T-helper 1 cell treated with Interleukin-12 subunit alpha and Interleukin-12 subunit beta and Interleukin-4 antibody, amounts not matched to agents 30 μg/mL and 1 μg/mL, for 36 hours (primary cell): Measurements from ENCODE around the gene TEX22.

ENCODE experiments used
- H3K27ac Mint-ChIP-seq: one replicate; pipeline ENCODE4 v1.8.0; 2021; ENCODE audit warnings: mild to moderate bottlenecking, mixed read lengths
- H3K27me3 Mint-ChIP-seq: one replicate; pipeline ENCODE4 v1.8.0; 2021; ENCODE audit warnings: low read depth, mixed read lengths
- H3K36me3 Mint-ChIP-seq: one replicate; pipeline ENCODE4 v1.8.0; 2021; ENCODE audit warnings: low read depth, mixed read lengths
- H3K4me1 Mint-ChIP-seq: one replicate; pipeline ENCODE4 v1.8.0; 2021; ENCODE audit warnings: low read depth, mixed read lengths
- H3K4me3 Mint-ChIP-seq: one replicate; pipeline ENCODE4 v1.8.0; 2021; ENCODE audit warnings: mild to moderate bottlenecking, moderate library complexity, mixed read lengths
- H3K9me3 Mint-ChIP-seq: one replicate; pipeline ENCODE4 v1.8.0; 2021; ENCODE audit warnings: mixed read lengths

The TEX22 gene

DNA sequence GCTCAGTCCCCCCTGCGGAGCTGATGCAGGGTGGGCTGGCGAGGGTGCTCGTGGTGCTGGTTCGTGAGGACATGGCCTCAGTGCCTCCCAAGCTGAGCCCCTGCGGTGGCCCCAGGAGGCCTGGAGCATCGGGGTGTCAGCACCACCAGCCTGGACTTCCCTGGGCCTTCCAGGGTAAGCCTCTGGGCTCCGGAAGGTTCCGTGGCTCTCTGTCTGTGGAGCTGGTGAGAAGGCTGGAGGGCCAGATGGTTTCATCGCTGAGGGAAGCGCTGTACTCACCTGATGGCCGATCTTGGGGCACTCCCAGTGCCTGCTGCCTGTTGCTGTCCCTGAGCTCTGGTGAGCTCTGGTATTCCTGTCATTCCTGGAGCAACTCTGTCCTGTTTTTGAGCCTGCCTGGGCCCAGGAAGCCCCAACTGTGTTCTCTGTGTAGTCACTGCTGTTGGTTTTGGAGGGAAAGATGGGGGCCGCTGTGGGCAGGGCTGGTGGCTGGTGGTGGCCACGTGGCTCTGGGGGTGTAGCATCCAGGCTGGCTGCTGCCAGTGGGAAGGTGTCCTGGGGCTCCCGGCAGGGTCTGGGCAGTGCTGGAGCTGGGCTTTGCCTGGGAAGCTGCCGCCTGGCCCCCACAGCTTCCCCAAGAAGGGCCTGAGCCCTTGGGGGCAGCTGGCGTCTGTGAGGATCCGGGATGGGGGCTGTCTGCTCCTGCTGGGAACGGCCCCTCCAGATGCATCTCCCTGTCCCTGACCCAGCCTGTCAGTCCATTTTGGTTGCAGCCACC is 39.6 kb downstream of the TEX22 start:
- Mint-ChIP-seq H3K27me3 (no peaks in the 10 kb centered on the region), H3K4me3 (no peak overlapping the region), H3K4me1 (peaks cover 6% of the 10 kb centered on the region), H3K36me3 (peaks cover 5% of the 10 kb centered on the region), H3K9me3 (no peaks in the 10 kb centered on the region), H3K27ac (no peak overlapping the region)

- no peak overlapping the region for H3K27ac Mint-ChIP-seq
- no peaks in the 10 kb centered on the region for H3K9me3 Mint-ChIP-seq
- H3K27me3 Mint-ChIP-seq = no peaks in the 10 kb centered on the region
- H3K36me3 Mint-ChIP-seq = peaks cover 5% of the 10 kb centered on the region
- H3K4me3 Mint-ChIP-seq = no peak overlapping the region
- peaks cover 6% of the 10 kb centered on the region for H3K4me1 Mint-ChIP-seq
Measured at GRCh38 chr14:105439179-105439578, 40.8 kb downstream of the TEX22 start.

DNA sequence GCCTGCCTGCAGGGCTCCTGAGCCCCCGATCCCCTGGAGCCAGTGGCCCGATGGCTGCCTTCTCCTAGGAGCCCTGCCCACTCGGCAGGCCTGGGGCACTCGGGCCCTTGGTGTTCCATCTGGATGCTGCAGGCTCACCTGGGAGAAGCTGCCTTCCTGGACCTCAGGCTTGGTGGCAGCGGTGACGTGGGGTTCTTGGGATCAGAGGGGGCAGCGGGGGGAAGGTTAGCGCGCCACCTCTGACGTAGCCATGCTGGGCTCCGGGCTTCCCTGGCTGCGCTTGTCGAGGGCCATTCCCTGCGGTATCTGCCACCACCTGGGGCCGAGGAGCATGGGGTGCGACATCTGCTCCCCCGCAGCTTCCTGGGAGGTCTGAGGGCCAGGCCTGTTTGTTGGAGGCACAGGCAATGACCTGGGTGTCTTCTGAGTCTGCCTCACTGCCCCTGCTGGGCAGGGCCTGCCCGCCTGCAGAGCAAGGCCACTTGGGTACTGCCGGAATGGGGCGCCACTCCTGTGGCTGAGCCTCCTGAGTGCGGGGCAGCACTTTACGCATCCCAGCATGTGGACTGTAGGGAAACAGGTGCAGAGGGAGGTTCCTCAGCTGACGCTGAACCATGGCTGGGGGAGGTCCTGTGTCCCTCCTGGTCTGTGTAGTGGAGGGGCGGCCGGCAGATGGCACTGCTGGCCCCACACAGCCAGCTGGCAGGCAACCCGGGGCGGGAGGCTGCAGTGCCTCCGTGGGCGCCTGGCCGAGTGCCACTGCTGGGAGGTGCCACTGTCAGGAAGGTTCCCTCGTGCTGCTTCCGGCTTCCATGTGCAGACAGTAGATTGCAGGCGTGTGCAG is 41.6 kb downstream of the TEX22 start:
- Mint-ChIP-seq H3K27ac (no peak overlapping the region), H3K27me3 (no peaks in the 10 kb centered on the region), H3K4me3 (no peak overlapping the region), H3K4me1 (peaks cover 5% of the 10 kb centered on the region), H3K36me3 (peaks cover 5% of the 10 kb centered on the region), H3K9me3 (no peaks in the 10 kb centered on the region)

GRCh38 chr14:105440554-105440900 is 42.2 kb downstream of the TEX22 start:
- H3K4me3 Mint-ChIP-seq = no peak overlapping the region
- H3K9me3 Mint-ChIP-seq = no peaks in the 10 kb centered on the region
- no peak overlapping the region for H3K27ac Mint-ChIP-seq

GRCh38 chr14:105440992-105441391 is 42.7 kb downstream of the TEX22 start:
- Mint-ChIP-seq H3K27me3 (no peaks in the 10 kb centered on the region), H3K27ac (no peak overlapping the region), H3K36me3 (peaks cover 5% of the 10 kb centered on the region), H3K4me1 (no peaks in the 10 kb centered on the region), H3K4me3 (no peak overlapping the region), H3K9me3 (no peaks in the 10 kb centered on the region)

More at GRCh38 chr14:105440554-105440900, 42.2 kb downstream of the TEX22 start:
- Mint-ChIP-seq H3K36me3 (peaks cover 5% of the 10 kb centered on the region), H3K27me3 (no peaks in the 10 kb centered on the region), H3K4me1 (peaks cover 3% of the 10 kb centered on the region)

DNA sequence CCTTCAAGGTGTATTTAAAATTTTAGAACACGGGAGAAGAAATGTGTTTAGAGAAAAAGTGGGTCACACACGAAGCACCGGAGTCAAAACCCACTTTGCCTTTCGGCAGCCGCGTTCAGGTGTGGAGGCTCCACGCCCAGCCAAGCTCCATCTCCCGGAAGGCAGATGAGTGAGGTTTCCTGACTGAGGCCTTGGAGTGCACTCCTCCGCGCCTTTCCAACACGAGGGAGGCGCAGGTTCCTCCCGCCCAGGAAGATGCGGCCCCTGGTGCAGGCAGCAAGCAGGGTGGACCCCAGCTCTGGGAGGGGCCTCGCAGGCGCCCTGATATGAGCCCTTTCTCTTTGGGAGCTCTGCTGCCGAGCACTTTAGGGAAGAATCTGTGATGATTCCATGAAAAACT is 43.8 kb downstream of the TEX22 start:
- Mint-ChIP-seq H3K27ac (no peak overlapping the region), H3K4me1 (no peaks in the 10 kb centered on the region), H3K27me3 (no peaks in the 10 kb centered on the region), H3K4me3 (no peak overlapping the region), H3K36me3 (peaks cover 3% of the 10 kb centered on the region), H3K9me3 (no peaks in the 10 kb centered on the region)

DNA sequence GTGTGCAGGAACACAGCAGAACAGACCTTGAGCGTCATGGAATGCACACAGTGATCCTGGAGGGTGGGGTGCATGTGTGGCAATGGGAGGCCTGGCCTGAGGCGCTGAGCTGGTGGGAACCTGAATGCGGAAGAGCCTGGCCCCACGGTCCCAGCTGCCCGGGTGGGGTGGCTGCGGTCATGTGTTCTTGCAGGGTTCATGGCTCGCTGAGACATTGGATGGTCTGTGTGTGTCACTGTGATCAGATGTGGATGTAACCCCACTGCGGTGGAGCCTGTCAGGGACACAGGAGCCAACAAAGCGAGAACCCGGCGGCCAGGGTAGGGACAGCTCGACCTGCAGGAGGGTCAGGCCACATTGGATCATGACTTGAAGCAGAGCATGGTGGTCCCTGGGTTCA is 44.5 kb downstream of the TEX22 start:
- H3K4me1 Mint-ChIP-seq = no peaks in the 10 kb centered on the region
- H3K36me3 Mint-ChIP-seq = peaks cover 3% of the 10 kb centered on the region
- H3K27ac Mint-ChIP-seq = no peak overlapping the region
- no peak overlapping the region for H3K4me3 Mint-ChIP-seq
- no peaks in the 10 kb centered on the region for H3K9me3 Mint-ChIP-seq
- H3K27me3 Mint-ChIP-seq = no peaks in the 10 kb centered on the region

DNA sequence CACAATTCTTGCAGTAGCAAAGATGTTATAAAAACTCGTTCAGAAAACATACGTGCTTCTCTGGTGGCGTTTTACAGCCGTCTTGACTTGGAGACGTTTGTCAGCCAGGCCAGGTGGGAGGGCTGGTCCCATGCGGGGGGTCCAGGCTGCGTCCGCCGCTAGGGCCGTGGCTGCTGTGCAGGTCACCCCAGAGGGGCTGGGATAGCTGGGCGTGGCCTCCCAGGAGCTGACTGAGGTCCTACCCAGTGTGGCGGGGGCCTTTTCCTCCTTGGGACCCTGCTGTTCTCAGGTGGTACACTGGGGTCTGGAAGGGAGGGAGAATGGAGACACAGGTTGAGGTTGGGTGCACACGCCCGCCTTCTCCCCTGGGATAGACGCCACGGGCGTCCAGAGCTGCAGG is 46.5 kb downstream of the TEX22 start:
- H3K9me3 Mint-ChIP-seq = no peaks in the 10 kb centered on the region
- H3K27ac Mint-ChIP-seq = no peak overlapping the region
- peaks cover 3% of the 10 kb centered on the region for H3K36me3 Mint-ChIP-seq
- no peaks in the 10 kb centered on the region for H3K27me3 Mint-ChIP-seq
- H3K4me3 Mint-ChIP-seq = no peak overlapping the region
- H3K4me1 Mint-ChIP-seq = no peaks in the 10 kb centered on the region

DNA sequence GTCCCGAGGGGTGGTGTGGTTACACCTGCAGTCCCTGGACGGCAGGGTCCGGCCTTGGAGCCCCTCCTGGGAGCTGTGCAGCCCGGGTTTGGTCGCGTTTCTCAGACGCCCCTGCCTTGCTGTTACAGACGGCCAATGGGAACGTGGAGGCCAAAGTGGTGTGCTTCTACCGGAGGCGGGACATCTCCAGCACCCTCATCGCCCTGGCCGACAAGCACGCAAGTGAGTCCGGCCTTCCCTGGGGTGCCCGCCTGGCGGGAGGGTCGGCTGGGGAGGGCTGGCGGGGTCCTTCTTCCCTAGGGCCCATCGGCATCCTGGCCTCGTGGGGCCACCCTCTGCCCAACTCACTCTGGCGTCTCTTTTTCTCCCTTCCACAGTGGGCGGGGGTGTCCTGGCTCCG is 47.0 kb downstream of the TEX22 start:
- Mint-ChIP-seq H3K4me3 (no peak overlapping the region), H3K4me1 (no peaks in the 10 kb centered on the region), H3K36me3 (peaks cover 3% of the 10 kb centered on the region), H3K27ac (no peak overlapping the region), H3K9me3 (no peaks in the 10 kb centered on the region), H3K27me3 (no peaks in the 10 kb centered on the region)

DNA sequence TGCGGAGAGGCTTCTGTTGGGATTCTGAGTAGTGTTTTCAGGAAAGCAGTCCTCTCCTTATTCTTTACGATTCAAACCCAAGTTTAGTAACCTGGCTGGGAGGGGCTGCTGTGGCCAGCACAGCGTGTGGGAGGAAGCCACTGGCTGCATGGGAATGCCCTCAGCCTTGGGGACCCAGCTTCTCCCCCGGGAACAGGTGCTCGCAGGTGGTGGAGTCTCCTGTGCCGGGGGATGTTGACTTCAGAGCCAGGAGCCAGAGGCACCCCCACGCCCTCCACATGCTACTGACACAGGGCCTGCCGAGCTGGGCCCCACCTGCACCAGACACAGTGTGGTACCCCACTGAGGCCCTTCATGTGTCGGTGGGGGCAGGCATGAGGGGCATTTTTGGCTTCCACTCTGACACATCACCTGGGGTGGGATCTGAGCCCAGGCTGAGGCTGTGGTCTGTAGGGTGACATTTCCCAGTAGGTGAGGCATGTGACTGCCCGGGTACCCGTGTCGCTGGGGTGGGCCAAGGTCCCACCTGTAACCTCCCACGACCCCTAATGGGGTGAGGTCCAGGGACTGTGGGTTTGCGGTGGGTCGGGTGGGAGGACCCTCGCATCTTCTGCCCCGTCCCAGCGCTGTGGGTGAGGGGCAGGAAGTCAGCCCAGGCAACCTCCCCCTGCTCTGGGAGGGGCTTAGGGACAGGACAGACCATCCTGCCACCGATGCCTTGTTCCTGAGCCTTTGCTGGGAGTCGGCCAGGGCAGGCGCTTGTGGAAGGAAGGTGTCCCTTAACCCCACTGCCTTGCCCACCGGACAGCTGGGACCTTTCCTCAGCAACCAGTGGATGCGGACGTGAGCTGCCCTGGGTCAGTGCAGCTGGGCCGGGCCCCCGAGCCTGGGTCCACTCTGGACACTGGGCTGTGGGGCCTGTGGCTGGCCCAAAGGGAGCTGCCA is 47.8 kb downstream of the TEX22 start:
- no peaks in the 10 kb centered on the region for H3K9me3 Mint-ChIP-seq
- H3K27ac Mint-ChIP-seq = no peak overlapping the region
- H3K27me3 Mint-ChIP-seq = no peaks in the 10 kb centered on the region
- no peak overlapping the region for H3K4me3 Mint-ChIP-seq
- peaks cover 3% of the 10 kb centered on the region for H3K36me3 Mint-ChIP-seq
- H3K4me1 Mint-ChIP-seq = no peaks in the 10 kb centered on the region

GRCh38 chr14:105446971-105447370 is 48.6 kb downstream of the TEX22 start:
- no peaks in the 10 kb centered on the region for H3K4me1 Mint-ChIP-seq
- H3K27ac Mint-ChIP-seq = no peak overlapping the region
- no peaks in the 10 kb centered on the region for H3K27me3 Mint-ChIP-seq
- no peak overlapping the region for H3K4me3 Mint-ChIP-seq
- no peaks in the 10 kb centered on the region for H3K9me3 Mint-ChIP-seq
- peaks cover under 1% of the 10 kb centered on the region for H3K36me3 Mint-ChIP-seq

DNA sequence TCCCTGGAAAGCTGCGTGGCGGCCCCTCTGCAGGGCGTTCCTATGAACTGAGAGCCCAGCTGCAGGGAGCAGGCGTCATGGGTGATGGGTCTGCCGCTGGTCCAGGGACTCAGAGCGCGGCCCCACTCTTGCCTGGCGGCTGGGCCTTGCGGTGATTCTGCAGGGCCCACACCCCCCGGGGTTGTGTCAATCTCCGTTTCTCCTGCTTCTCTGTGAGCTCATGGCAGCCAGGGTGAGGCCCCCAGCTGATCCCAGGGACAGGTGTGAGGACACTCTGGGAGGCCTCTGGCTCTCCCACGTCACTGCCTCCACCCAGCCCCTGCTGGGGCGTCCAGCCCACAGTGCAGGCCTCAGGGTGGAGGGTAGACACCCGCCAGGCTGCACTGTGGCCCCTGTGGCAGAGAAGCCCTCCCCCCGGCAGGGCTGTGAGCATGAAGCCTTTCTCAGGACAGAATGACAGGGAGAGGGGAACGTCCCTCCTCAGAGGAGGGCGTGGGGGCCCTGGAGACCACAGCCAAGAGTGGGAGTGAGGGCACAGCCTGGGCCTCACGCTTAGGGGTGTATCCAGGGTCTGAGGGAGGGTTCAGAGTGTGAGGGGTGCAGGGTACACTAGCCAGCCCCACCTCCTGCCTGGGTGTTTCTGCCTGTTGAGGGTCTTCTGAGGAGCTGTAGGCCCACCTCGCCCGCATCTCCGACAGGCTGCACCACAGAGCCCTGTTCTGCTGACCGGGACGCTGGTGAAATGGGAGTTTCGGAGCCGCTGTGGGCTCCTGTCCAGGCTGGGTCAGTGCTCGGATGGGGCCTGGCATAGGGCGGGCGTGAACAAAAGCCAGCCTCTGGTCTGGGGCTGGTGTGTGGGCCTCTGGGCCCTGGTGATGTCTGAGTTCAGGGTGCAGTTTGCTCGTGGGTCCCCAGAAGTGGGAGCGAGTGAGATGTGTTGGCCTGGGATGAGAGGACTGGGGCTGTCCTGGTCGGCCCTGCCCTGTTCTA is 49.6 kb downstream of the TEX22 start:
- Mint-ChIP-seq H3K27ac (no peak overlapping the region), H3K4me1 (no peaks in the 10 kb centered on the region), H3K36me3 (peaks cover 2% of the 10 kb centered on the region), H3K27me3 (no peaks in the 10 kb centered on the region), H3K9me3 (no peaks in the 10 kb centered on the region), H3K4me3 (no peak overlapping the region)

DNA sequence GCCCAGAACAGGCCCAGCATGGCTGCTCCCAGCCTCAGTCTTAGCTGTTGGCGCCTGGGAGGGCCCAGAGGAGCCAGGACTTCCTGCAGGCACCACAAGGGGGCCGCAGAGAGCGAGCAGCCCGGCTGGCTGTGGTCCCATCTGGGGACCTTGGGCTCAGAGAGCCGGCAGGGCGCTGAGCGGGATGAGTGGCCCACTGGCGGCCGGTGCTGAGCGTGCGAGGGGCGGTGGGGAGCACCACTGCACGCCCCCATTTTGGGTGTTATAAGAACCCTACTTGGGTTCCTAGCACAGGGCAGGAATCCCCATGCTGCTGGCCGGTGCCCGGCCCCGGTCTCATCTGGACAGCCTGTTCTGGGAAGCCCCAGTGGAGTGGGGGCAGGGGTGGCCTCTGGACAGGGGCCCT is 50.4 kb downstream of the TEX22 start:
- Mint-ChIP-seq H3K27me3 (no peaks in the 10 kb centered on the region), H3K9me3 (no peaks in the 10 kb centered on the region), H3K36me3 (peaks cover 2% of the 10 kb centered on the region), H3K4me3 (no peak overlapping the region), H3K4me1 (no peaks in the 10 kb centered on the region), H3K27ac (no peak overlapping the region)
